GM21390 (cell line): ENCODE data around the gene QDPR.
"Not testable (repeated sequence)": the region's sequence is repeated elsewhere in the genome, so short reads cannot be mapped to it uniquely, and the experiment has no call there.

Experiments
- ATAC-seq: cut with Tn5 transposase; IDR thresholded peaks from one replicate; pipeline ENCODE4 v1.9.1; 2021; ENCODE audit not compliant: unreplicated experiment

Gene QDPR

DNA sequence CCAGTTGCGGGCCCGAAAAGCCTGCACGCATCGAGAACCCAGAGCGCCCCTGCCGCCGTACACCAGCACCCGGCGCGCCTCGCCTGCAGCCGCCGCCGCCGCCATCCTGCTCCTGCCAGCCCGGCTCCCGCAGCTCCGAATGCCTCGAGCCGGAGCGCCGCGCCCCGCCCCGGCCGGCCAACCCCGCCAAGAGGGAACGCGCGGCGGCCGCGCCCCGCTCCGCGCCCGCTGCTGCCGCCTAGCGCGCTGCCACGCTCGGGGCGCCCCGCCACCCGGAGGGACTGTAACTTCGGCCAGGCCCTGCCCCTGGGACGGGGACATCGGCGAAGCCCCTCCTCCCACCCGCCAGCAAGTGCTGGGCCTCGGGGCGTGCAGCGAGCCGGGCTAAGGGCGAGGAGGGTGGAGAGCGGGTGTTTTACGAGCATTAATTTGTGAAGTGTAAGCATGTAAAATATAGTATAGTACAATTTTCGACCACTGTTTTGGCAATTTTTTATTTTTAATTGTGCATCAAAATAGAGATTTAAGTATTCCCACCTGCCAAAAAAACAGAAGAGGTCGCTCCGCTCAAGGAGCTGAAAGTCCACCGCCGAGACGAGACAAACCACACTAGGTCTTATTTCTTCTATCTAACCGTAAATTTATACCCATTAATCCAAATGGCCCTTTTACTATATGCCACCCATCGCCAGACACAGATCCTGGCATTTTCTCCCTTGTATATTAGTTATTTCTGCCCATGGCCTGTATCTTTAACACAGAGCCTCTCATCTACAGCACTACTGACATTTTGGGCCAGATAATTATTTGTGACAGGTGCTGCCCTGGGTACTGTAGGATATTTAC is at the start of gene QDPR:
QDPR (minus strand) TSS at position 141 of the 846 bp plus-strand sequence; CDS start at position 105, 36 bp downstream.
- ATAC-seq = peak; percentile 95

DNA sequence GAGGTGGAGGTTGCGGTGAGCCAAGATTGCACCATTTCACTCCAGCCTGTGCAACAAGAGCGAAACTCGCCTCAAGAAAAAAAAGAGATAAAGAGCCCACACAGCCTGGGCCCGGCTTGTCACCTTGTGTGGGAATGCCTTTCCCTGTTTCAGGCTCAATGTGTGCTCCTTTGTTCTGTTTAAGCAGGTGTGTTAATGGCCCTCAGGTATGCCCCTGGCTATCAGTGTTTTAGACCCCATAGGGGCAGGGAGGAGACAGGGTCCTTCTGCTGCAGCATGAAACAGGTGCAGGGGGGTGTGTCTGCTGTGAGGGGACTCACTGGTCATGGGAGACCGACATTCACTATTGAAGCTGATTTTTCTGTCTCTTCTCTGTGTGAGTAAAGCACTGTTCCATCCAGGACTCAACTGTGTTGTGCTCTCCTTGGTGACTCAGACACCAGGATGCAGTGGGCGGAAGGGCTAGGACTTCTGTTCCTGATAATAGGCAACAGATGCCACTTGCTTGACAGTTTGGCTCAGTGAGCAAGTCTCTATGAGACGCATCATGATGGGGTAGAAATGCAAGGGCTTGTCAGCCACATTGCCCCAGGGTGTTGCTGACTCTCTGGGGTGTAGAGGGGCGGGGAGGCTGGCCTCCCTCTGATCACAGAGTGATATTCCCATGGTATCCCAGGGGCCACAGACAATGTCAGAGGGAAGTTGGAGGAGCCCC is 49.5 kb upstream of the QDPR start:
- ATAC-seq = no peak

DNA sequence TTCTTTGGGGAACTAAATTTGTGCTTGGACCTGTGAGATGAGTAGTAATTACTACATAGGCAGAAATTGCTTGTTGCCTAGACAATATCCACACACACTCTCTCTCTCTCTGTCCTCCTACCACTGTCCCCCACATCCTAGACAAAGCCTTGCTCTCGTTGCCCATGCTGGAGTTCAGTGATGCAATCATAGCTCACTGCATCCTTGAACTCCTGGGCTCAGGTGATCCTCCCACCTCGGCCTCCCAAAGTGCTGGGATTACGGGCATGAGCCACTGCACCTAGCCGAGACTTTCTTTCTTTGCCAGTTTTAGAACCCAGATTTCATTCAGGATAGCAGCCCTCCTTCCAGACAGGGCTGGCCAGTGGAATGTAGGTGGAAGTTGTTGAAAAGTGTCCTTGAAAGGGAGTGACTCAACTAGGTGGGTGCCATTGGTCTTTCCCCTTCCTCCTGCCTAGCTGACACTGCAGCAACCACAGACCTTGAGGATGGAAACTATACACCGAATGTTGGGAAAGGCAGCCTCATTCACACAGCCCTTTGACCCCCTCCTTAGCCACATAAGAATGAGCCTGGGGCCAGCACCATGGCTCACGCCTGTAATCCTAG is 48.3 kb upstream of the QDPR start:
- ATAC-seq = no peak

DNA sequence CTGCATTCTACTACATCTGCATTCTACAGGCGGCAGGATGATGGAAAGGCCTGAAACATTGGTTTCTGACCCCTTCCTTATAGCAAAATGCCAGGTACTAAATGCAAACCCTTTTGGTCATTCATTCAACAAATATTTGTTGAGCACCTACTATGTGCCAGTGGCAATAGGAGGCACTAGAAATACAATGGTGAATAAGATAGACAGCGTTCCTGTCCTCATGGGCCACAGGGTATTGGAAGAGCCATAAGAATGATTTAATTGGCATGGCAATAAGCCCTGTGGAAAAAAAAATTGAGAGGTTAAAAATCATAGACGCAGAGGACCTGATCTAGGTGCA is 47.8 kb upstream of the QDPR start:
- no peak for ATAC-seq

DNA sequence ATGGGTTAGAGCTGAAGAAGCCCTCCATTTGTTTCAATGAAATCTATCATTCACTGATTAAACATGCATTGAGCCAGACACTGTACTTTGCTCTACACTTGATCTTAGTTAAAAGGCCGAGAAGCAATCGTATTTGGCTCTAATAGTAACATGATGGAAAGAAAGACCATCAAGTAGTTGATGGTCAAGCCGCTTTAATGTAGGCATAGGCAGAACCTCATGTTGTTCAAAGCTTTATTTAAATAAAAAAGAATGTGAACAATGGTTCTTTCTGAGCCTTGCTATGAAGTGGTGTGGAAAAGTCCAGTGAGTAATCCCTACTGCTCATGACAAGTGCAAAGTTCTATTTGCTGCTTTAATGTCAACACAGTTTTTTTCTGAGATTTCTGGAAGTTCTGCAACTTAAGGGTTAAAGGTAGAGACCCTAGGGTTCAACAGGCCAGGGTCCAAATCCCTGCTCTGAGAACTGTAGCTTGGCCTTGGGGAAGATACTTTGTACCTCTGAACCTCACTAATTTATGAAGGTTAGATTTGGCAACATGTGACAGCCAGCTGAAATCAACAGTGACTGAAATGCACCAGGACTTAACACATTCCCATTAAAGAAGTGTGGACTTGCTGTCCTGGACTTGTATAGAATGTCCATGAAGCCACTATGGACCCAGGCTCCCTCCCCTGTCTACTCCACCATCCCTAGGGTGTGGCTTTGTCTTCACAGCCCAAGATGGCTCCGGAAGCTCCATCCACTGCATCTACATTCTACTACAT is 47.2 kb upstream of the QDPR start:
- no peak for ATAC-seq

DNA sequence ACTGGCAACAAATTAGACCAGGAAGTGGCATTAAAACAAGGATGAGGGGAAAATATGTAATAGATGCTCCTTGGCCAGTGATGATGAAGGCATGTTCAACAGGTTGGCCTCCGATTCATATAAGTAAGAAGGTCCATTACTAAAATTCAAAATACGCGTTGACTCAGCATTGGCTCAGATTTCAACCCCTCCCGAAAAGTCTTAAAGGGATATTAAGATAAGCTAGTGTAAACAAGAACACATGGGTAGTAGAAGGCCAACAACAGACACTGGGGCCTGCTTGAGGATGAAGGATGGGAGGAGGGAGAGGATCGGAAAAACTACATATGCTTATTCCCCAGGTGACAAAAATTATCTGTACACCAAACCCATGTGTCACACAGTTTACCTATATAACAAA is 46.0 kb upstream of the QDPR start:
- no peak for ATAC-seq

DNA sequence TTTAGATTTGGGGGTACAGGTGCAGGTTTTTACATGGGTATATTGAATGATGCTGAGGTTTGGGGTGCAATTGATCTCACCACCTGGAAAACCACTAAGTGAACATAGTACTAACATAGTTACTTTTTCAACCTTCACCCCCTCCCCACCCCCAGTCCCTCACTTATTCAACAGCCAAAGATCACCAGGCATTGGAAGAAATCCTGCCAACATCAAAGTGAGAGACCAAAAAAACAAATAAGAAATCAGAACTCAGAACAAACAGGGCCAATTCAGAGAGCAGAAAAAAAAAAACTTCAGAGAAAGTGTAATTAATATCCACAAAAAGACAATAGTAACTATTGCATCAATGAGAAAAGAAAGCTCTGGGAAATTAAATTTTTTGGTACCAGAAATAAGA is 44.6 kb upstream of the QDPR start:
- no peak for ATAC-seq

DNA sequence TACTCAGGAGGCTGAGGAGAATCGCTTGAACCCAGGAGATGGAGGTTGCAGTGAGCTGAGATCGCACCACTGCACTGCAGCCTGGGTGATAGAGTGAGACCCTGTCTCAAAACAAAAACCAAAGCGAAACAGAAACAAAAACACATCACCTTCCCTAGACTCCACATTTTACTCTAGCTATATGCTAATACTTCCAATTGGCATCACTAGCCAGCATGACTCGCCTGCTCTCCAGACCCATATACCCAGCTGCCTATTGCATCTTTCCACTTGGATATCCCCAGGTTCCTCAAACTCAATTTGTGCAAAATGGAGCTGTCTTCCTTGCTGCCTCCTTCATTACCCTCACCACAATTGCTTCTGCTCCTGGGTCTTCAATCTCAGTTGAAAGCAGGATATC is 42.7 kb upstream of the QDPR start:
- no peak for ATAC-seq

DNA sequence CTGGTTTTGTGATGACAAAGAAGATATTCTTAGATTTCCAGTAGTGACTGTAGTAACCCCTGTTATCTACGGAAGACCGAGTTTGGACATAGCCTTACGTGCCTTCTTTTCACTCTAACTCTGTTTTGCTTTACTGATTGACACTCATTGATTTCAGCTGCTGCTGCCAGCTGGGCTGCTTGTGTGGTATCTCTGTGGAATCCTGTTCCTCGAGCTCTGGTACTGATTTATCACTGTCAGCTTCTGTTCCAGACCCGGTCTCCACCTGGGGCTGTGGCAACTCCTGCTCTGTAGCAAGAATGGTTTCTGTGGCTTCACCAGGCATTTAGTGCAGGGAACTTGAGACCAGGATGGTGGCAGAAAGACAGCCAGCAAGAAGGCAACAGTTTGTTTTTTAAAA is 40.5 kb upstream of the QDPR start:
- no peak for ATAC-seq

DNA sequence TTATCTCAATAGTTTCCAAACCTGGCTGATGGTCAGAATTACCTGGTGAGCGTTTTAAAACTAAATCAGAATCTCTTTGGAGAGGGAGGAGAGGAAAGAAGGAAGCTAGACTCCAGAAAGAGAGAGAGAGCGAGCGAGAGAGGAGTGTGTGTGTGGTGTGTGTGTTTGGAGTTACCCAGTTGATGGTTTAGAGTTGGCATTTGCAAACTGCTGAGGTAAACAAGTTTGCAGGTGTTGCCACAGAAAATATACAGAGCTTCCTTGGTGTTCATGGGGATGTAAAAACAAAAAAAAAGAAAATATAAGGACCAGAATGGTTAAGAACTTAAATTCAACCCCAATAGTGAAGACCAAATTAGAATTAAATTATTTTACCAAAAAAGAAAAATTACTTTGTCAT is 38.7 kb upstream of the QDPR start:
- ATAC-seq = no peak

DNA sequence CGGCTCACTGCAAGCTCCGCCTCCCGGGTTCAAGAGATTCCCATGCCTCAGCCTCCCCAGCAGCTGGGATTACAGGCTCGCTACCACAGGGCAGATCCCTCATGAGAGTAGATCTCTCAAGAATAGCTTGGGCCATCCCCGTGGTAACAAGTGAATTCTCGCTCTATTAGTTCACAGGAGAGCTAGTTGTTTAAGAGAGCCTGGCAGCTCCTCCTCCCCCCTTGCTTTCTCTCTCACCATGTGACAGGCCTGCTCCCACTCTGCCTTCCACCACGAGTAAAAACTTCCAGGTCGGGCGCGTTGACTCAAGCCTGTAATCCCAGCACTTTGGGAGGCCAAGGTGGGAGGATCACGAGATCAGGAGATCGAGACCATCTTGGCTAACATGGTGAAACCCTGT is 34.8 kb upstream of the QDPR start:
- no peak for ATAC-seq

DNA sequence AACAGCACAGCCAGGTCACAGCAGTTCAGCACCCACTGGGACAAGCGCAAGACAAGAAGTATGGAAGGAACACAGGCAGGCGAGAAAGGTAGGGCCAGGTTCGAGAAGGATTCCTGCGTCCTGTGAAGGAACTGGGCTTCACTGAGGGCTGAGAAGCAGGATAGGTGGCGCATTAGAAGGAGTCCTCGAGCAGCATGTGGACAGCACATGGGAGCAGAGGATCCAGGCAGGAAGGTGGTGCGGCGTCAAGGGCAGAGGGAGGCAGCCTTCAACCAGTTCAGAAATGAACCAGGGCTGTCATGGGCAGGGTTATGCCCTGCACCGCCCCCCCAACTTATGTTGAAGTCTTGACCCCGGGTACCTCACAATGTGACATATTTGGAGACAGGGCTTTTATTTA is 34.3 kb upstream of the QDPR start:
- no peak for ATAC-seq

DNA sequence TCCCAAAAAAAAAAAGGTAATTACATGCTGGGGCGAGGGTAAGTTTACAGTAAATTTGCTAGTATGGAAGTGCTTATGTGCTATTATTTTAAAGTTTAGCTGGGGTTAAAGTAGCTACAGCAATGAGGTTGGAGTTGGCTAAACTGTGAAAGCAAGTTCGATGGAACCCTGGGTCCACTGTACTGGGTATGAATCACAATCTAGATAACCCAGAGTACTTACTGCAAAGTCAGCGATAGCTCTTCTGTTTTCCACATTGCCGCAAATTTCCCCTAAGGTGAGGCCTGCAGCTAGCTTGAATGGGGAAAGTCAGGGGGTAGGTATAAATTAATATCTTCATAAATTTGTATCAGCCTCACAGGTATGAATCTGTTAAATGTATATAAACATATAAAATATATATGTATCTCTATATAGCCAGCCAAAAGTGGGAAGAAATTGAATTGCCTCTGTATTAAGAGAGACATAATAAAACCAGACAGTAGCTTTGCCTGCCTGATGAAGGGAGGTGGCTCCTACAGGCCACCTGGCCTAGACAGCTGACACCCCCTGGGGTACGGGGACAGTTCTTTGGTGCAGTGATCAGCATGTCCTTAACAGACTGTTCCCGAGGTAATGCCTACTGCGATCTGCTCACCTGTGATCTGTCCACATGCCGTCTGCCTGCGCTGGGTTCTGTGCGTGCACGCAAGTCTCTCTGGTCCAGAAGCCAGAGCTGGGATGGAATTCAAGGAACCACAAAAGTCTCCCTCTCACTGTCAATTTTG is 33.7 kb upstream of the QDPR start:
- ATAC-seq = no peak

DNA sequence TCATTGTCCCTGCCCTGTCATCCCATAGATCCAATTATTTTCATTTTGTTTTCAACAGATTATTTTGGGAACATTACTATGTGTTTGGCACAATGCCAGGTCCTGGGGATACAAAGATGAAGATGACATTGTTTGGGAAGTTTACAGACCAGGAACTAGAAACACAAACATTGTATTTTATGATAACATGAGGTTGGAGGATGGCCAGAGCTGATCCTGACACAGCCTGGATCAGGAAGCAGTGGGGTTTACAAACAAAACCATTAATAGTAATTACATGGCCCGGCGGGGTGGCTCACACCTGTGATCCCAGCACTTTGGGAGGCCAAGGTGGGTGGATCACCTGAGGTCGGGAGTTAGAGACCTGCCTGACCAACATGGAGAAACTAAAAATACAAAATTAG is 32.9 kb upstream of the QDPR start:
- no peak for ATAC-seq

DNA sequence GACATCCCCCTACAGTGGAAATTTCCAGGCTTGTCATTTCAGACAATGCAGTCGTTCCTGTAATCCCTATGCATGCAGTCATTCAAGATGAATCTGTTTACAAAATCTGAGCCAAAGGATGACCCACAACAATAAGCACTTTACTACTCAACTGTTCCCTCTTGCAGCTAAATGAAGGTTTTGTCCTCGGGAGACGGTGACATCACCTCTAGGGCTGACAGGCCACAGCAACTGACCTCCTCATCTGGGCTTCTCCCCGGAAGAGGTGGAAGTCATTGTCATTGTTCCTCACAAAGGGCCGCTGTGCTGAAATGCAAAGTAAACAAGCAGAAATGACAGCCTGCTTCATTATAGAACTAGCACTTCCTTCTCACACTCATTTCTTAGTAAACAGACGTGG is 32.3 kb upstream of the QDPR start:
- no peak for ATAC-seq

DNA sequence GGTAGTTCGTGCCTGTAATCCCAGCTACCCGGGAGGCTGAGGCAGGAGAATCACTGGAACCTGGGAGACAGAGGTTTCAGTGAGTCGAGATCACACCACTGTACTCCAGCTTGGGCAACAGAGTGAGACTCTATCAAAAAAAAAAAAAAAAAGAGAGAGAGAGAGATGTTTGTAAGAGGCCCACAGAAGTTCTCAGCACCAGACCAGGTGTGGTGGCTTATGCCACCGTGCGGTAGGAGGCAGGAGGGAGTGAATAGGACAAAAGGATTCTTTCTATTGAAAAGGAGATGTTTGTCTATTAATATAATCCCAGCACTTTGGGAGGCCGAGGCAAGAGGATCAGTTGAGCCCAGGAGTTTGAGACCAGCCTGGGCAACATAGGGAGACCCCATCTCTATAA is 25.2 kb upstream of the QDPR start:
- ATAC-seq = not testable (repeated sequence)

DNA sequence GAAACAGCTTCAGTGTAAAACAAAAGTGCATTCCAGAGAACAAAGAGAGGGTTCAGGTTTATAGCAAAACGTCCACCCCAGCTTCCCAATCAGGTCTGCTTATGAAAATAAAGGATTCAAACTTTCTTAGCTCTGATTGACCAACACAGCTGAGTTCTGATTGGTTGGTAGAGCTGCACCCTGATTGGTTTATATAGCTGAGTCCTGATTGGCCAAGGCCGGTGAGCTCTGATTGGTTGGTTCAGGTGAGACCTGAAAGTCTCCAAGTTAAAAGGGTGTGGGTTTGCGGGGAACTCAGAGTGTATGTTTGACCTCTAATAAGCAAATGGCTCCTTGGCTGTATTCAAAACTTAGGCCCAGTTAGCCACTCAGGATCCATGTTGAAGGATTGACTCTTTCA is 24.0 kb upstream of the QDPR start:
- ATAC-seq = no peak

DNA sequence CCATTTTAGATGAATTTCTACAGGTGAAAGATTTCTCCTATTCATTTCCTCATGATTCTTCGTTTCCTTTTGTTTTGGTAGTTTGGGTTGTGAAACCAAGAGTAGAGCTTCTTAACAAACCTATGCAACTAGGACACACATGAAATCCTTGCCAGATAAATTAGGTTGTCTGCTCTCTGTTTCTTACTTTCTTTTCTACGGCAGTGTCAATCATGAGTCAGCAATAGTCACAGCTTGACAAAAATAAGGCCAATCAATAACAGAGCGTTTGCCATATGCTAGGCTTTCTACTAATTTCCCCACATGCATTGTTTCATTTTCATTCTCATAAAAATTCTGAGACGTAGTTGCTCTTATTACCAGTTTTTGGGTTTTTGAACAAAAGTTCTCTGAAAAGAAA is 23.4 kb upstream of the QDPR start:
- ATAC-seq = no peak

DNA sequence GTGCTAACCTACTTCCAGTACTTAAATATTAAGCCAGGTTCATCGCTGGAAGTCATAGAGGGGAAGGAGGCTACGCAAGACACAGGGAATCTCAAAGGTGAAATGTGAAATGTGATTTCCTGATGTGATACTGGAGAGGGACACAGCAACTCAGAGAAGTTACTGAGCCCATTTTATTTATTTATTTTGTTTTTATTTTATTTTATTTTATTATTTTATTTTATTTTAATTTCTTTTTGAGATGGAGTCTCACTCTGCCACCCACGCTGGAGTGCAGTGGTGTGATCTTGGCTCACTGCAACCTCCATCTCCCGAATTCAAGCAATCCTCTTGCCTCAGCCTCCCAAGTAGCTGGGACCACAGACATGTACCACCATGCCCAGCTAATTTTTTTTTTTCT is 22.8 kb upstream of the QDPR start:
- ATAC-seq = no peak

DNA sequence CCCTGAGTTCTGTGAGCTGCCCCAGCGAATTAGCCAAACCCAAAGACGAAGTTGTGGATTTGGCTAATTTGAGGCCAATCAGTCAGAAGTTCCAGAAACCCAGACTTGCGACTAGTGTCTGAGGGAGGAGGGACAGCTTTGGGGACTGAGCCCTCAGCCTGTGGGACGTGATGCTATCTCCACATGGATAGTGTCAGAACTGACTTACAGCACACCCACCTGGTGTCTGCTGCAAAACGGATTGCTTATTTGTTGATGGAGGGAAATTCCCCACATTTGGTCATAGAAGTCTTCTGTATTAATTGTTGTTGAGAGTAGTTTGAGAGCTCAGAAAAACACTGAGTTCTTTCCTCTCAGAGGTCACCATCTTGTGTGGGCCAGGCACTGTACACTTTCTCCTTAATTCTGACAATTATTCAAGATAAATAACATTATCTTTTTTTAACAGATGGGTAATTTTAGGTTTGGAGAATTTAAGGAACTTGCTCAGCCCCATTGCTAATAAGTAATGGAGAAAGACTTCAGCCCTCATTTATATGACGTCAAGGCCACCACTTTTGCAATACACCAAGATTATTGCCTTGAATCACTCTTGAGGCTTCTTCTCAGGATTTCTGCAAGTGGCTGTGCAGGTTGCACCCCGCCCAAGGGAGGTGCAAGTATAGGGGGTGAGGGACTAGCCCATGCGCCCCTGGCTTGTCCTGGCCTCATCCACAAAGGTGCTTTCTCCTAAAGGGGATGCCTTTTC is 19.8 kb upstream of the QDPR start:
- no peak for ATAC-seq
